Measurements from ENCODE around the gene UBL4A. TPM values are rescaled to one million over a fixed set of nuclear protein-coding genes. Genes with fewer than 3 reads are reported as not detected.

Gene UBL4A
- total RNA-seq, 4 donors from 2014 or later, result 20.6 to 45.9 (median 34.6) TPM

DNA sequence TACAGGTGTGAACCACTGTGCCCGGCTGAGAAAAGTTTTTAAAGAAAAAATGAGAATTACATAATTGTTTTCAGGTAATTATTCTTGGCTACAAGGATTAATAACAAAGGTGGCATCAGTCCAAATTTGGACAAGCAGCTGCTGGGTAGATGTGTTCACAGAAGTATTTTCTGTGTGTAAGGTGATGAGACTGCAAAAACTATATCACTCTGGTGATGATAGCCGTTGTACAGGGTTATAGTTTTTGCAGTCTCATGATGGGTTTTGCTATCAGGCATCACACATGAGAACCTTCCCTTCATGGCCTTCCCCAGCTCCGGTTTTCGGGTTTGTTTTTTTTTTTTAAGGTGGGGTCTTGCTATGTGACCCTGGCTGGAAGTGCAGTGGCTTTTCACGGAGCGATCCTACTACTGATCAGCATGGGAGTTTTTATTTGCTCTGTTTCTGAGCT, 9.1 kb upstream of the UBL4A start:
- no peaks in the 10 kb centered on the region for H3K27me3 ChIP-seq
- no peaks in the 10 kb centered on the region for H3K9me3 ChIP-seq
- no peaks in the 10 kb centered on the region for H3K4me1 ChIP-seq
- H3K36me3 ChIP-seq, result no peaks in the 10 kb centered on the region
- no peak overlapping the region for H3K4me3 ChIP-seq
- no peak for DNase-seq
- no peak overlapping the region for H3K27ac ChIP-seq
- TF ChIP-seq POLR2A (IDR thresholded peaks at IDR 0.05) (no peak), CTCF (IDR thresholded peaks at IDR 0.05) (no peak)

GRCh38 chrX:154494715-154495114, 8.3 kb upstream of the UBL4A start:
- peaks cover 0 to under 1% (median 0%) of the 10 kb centered on the region in 4 donors for H3K4me1 ChIP-seq
- H3K4me3 ChIP-seq, result no peak overlapping the region
- no peaks in the 10 kb centered on the region for H3K36me3 ChIP-seq
- no peak for DNase-seq
- H3K27me3 ChIP-seq, result no peaks in the 10 kb centered on the region
- no peaks in the 10 kb centered on the region for H3K9me3 ChIP-seq
- H3K27ac ChIP-seq, result no peak overlapping the region
- TF ChIP-seq POLR2A (IDR thresholded peaks at IDR 0.05), result no peak
- no peak for TF ChIP-seq CTCF (IDR thresholded peaks at IDR 0.05)

DNA sequence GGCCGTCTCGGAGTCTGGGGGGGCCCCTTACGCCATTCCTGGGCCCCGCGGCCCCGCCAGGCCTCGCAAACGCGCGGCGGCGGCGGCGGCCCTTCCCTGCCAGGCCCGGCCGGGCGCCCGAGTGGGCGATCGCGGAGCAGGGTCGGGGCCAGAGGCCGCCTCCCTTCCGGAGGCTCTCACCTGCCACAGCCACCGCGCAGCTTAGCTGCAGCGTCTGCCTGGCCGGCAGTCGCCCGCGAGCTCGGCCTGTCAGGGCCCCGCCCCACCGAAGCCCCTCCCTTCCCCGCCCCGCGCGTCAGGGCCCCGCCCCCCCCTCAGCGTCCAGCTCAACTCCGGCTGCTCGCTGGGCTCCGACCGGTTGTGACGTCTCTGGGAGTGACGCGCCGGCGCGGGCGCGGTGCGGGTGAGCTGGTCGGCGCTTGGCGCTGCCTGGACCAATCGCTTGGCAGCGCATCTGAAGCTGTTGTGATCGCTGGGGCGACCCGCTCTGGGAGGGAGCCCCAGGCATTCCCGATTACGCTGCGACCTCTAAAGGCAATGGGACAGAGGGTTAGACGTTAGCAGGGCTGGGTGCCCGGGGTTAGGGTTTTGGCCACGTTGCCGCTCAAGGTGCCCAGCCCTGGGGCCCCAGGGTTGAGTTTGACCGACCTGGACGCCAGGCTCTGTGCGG, 4.1 kb upstream of the UBL4A start, which contains the start of gene SLC10A3:
Gene SLC10A3, minus strand, starts transcription at position 216 of the 670 bp plus-strand sequence. CDS start 1,689 bp downstream, outside the sequence.
- Histone ChIP-seq H3K27ac (peak within 1 kb of the TSS; percentile 93 to 97 (median 96)), H3K4me1 (peaks cover 0 to 8% (median 4%) of the 10 kb centered on the region in 4 donors), H3K36me3 (no peaks in the 10 kb centered on the region), H3K27me3 (no peaks in the 10 kb centered on the region), H3K4me3 (peak within 1 kb of the TSS; percentile 61 to 83 (median 66)), H3K9me3 (no peaks in the 10 kb centered on the region)
- TF ChIP-seq CTCF (IDR thresholded peaks at IDR 0.05) (peak in 1 of 6 experiments; percentile 8), POLR2A (IDR thresholded peaks at IDR 0.05) (peak; percentile 79 to 83)
- peak; percentile 87 to 96 (median 93) for DNase-seq

GRCh38 chrX:154490021-154490413, 3.6 kb upstream of the UBL4A start:
- TF ChIP-seq CTCF (IDR thresholded peaks at IDR 0.05) (no peak), POLR2A (IDR thresholded peaks at IDR 0.05) (no peak)
- peak in 2 of 3 donors; percentile 32 to 64 for DNase-seq
- Histone ChIP-seq H3K27me3 (no peaks in the 10 kb centered on the region), H3K27ac (peak overlapping the region; percentile 93 to 97 (median 96)), H3K4me1 (peaks cover 0 to 13% (median 4%) of the 10 kb centered on the region in 4 donors), H3K9me3 (no peaks in the 10 kb centered on the region), H3K4me3 (peak overlapping the region; percentile 61 to 83 (median 66)), H3K36me3 (peaks cover 0 to 4% (median 0%) of the 10 kb centered on the region in 3 donors)

DNA sequence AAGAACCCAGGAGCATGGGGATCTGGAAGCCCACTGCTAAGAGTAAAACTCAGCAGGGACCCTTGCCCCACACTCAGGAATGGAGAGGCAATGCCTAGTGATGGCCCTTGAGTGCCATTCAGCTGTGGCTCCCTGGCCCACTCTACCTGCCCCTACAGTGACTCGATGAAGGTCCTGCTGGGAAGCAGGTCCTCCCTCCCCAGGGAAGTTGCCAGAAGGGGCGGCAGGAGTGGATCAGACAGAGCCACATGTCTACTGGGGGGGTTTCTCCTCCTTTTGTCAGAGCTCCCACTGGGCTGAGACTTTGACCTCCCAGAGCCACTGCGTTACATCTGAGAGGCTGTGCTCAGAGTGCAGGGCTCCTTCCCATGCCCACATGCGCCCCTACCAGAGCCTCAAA, 2.8 kb upstream of the UBL4A start:
- H3K4me1 ChIP-seq, result peaks cover 0 to 21% (median 6%) of the 10 kb centered on the region in 4 donors
- peak overlapping the region in 3 of 4 donors; percentile 93 to 97 (median 96) for H3K27ac ChIP-seq
- DNase-seq, result no peak
- H3K27me3 ChIP-seq, result no peaks in the 10 kb centered on the region
- H3K9me3 ChIP-seq, result no peaks in the 10 kb centered on the region
- peaks cover 0 to 7% (median 0%) of the 10 kb centered on the region in 3 donors for H3K36me3 ChIP-seq
- no peak for TF ChIP-seq CTCF (IDR thresholded peaks at IDR 0.05)
- TF ChIP-seq POLR2A (IDR thresholded peaks at IDR 0.05), result no peak
- H3K4me3 ChIP-seq, result peak overlapping the region in 2 of 4 donors; percentile 68 to 83

Data from Peyer's patch (tissue), 4 donors.